Breast epithelium (tissue), 4 donors: ENCODE results near the gene BTBD7. TPM values are rescaled to one million over a fixed set of nuclear protein-coding genes. Genes with fewer than 3 reads are reported as not detected.

Experiments used
- DNase-seq, 2 donors: peaks; one replicate each; pipeline ENCODE4 v3.0.0-alpha.2; 2019; ENCODE audit warnings: low spot score in 2 of 2
- H3K27ac ChIP-seq, 2 donors: fragments of 200-600 bp; sonication (generic) in 1 of 2; one replicate each; pipeline ENCODE4 v1.5.1; 2016 to 2019; ENCODE audit warnings: mild to moderate bottlenecking in 1 of 2
- H3K27me3 ChIP-seq, 2 donors: fragments of 200-600 bp; sonication (generic) in 1 of 2; one replicate each; pipeline versions ENCODE4 v1.5.1 to v1.6.0; 2017 to 2019; ENCODE audit warnings: control low read depth in 1 of 2, mild to moderate bottlenecking in 1 of 2
- H3K36me3 ChIP-seq: fragments of 200-600 bp; one replicate; pipeline ENCODE4 v1.5.1; 2019
- H3K4me1 ChIP-seq, 2 donors: fragments of 200-600 bp; sonication (generic); one replicate each; pipeline ENCODE4 v1.5.1; 2016 to 2019; ENCODE audit warnings: control low read depth in 1 of 2
- H3K4me3 ChIP-seq, 3 donors: fragments of 200-600 bp; sonication (generic); 1 replicate in 2 of 3; 2 replicates in 1 of 3; pipeline ENCODE4 v1.5.1; 2016 to 2019; ENCODE audit warnings: mild to moderate bottlenecking in 3 of 3, moderate library complexity in 2 of 3
- H3K9me3 ChIP-seq, 2 donors: fragments of 200-600 bp; sonication (generic) in 1 of 2; one replicate each; pipeline ENCODE4 v1.5.1; 2016 to 2019; ENCODE audit warnings: control low read depth in 1 of 2
- POLR2A ChIP-seq: fragments of 450-650 bp; IDR thresholded peaks from one replicate; pipeline ENCODE4 v1.6.1; 2016; ENCODE audit warnings: antibody characterized with exemption, mild to moderate bottlenecking, moderate library complexity
- POLR2AphosphoS5 ChIP-seq, 3 donors: sonication (generic); formaldehyde crosslinking; IDR thresholded peaks; one replicate each; pipeline ENCODE4 v1.6.1; 2017; ENCODE audit warnings: antibody characterized with exemption in 3 of 3
- intact Hi-C: fragments of 100-400 bp; cut with DNase I; formaldehyde crosslinking; loops from one replicate; pipeline ENCODE4 v1.15.1; 2023; ENCODE audit warnings: low total_unique reads
- total RNA-seq, 3 donors: library from RNA; depleted of rRNA; stranded (reverse); fragments of >200 nt; gene quantifications; one replicate each; pipeline ENCODE4 v1.1.0, GENCODE V29; 2016
- TF ChIP-seq, protein P1 (sequence below), 3 donors: fragments of 450-650 bp; IDR thresholded peaks; one replicate each; pipeline ENCODE4 v1.5.1; 2016 to 2017; ENCODE audit warnings: antibody characterized with exemption in 3 of 3, mild to moderate bottlenecking in 3 of 3, moderate library complexity in 3 of 3

BTBD7 gene
- total RNA-seq, 3 donors from 2014 or later = 19.7 to 32.8 (median 26.5) TPM

GRCh38 chr14:93332397-93332852, 411 bp downstream of the BTBD7 start:
- Histone ChIP-seq H3K9me3 (no peaks in the 10 kb centered on the region), H3K4me1 (peaks cover 9 to 18% of the 10 kb centered on the region in 2 donors), H3K27me3 (no peaks in the 10 kb centered on the region), H3K27ac (peak overlapping the region; percentile 95 to 99), H3K36me3 (no peaks in the 10 kb centered on the region), H3K4me3 (peak overlapping the region; percentile 71 to 97 (median 91))
- TF ChIP-seq POLR2AphosphoS5 (IDR thresholded peaks at IDR 0.05) (no peak), POLR2A (no peak)
- TF ChIP-seq, protein P1, sequence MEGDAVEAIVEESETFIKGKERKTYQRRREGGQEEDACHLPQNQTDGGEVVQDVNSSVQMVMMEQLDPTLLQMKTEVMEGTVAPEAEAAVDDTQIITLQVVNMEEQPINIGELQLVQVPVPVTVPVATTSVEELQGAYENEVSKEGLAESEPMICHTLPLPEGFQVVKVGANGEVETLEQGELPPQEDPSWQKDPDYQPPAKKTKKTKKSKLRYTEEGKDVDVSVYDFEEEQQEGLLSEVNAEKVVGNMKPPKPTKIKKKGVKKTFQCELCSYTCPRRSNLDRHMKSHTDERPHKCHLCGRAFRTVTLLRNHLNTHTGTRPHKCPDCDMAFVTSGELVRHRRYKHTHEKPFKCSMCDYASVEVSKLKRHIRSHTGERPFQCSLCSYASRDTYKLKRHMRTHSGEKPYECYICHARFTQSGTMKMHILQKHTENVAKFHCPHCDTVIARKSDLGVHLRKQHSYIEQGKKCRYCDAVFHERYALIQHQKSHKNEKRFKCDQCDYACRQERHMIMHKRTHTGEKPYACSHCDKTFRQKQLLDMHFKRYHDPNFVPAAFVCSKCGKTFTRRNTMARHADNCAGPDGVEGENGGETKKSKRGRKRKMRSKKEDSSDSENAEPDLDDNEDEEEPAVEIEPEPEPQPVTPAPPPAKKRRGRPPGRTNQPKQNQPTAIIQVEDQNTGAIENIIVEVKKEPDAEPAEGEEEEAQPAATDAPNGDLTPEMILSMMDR (IDR thresholded peaks at IDR 0.05) = no peak
- intact Hi-C loops = no loop called here
- no peak for DNase-seq

- Histone ChIP-seq H3K27me3 (no peaks in the 10 kb centered on the region), H3K4me1 (peaks cover 9 to 18% of the 10 kb centered on the region in 2 donors), H3K36me3 (no peaks in the 10 kb centered on the region), H3K4me3 (peak overlapping the region; percentile 71 to 97 (median 91)), H3K9me3 (no peaks in the 10 kb centered on the region), H3K27ac (peak overlapping the region; percentile 95 to 99)
- DNase-seq = no peak
- intact Hi-C loops = no loop called here
- TF ChIP-seq POLR2A (no peak), POLR2AphosphoS5 (IDR thresholded peaks at IDR 0.05) (no peak)
- TF ChIP-seq, protein P1 (IDR thresholded peaks at IDR 0.05) = no peak
Measured at GRCh38 chr14:93331728-93332396, 974 bp downstream of the BTBD7 start.

DNA sequence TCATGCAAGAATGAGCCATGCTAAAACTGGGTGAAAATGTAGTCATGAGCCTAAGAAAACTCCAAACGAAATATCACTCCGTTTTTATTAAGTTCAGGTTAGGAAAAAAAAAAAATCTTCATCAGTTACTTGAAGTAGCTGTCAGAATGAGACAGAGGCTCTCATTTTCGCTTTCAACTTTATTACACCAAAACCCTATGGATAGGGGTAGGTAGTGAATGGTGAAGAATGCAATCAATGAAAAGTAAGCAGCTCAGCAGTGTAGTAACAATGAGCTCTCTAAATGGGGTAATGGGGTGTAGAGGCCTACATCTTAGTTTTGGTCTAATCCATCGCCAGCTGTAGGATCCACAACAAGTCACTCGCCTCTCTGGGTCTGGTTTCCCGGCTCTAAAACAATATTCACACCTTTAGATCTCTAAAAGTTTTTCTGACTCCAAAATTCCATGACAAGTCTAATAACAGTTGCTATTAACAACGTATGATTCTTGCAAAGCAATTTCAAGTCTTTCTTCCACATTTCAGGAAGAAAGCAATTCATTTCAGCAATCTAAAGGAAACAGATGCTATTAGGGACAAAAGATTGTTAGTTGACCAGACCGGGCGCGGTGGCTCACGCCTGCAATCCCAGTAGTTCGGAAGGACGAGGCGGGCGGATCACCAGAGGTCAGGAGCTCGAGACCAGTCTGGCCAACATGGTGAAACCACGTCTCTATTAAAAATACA, 1.7 kb downstream of the BTBD7 start:
- peak overlapping the region; percentile 71 to 97 (median 91) for H3K4me3 ChIP-seq
- H3K27me3 ChIP-seq = no peaks in the 10 kb centered on the region
- H3K36me3 ChIP-seq = no peaks in the 10 kb centered on the region
- no peaks in the 10 kb centered on the region for H3K9me3 ChIP-seq
- DNase-seq = no peak
- H3K4me1 ChIP-seq = peaks cover 9 to 18% of the 10 kb centered on the region in 2 donors
- no peak for TF ChIP-seq POLR2AphosphoS5 (IDR thresholded peaks at IDR 0.05)
- intact Hi-C loops = no loop called here
- H3K27ac ChIP-seq = peak overlapping the region; percentile 95 to 99

DNA sequence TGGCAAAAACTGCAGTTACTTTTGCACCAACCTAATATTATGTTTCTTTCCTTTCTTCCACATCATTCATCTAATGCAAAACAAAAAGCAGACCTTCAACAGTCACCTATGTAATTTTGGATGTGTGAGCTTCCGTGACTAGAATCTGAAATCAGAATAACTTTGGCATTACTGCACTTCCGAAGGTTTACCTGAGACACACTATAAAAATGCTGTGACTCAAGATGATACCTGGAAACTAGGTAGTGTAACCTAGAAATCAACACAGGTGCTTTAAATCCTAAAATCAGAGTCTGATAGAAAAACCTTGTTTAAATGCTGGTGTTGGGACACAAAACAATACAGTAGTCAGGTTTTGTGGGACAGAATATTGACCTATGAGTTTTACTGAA, 2.2 kb downstream of the BTBD7 start:
- intact Hi-C loops = no loop called here
- Histone ChIP-seq H3K4me1 (peaks cover 9 to 18% of the 10 kb centered on the region in 2 donors), H3K9me3 (no peaks in the 10 kb centered on the region), H3K36me3 (no peaks in the 10 kb centered on the region), H3K27me3 (no peaks in the 10 kb centered on the region), H3K4me3 (no peak overlapping the region), H3K27ac (no peak overlapping the region)
- DNase-seq = no peak
- no peak for TF ChIP-seq POLR2AphosphoS5 (IDR thresholded peaks at IDR 0.05)
- TF ChIP-seq, protein P1 (IDR thresholded peaks at IDR 0.05) = no peak
- no peak for TF ChIP-seq POLR2A

- H3K9me3 ChIP-seq = no peaks in the 10 kb centered on the region
- peak overlapping the region in 1 of 2 donors; percentile 8 for H3K27ac ChIP-seq
- TF ChIP-seq POLR2A (no peak), POLR2AphosphoS5 (IDR thresholded peaks at IDR 0.05) (no peak)
- TF ChIP-seq, protein P1 (IDR thresholded peaks at IDR 0.05) = no peak
- H3K4me3 ChIP-seq = no peak overlapping the region
- no peaks in the 10 kb centered on the region for H3K36me3 ChIP-seq
- DNase-seq = no peak
- intact Hi-C loops = no loop called here
- peaks cover 9 to 18% of the 10 kb centered on the region in 2 donors for H3K4me1 ChIP-seq
- H3K27me3 ChIP-seq = no peaks in the 10 kb centered on the region
Measured at GRCh38 chr14:93329965-93330608, 2.7 kb downstream of the BTBD7 start.
